ENCODE measurements around the gene PDE4C. TPM values are rescaled to one million over a fixed set of nuclear protein-coding genes. Genes with fewer than 3 reads are reported as not detected.

PDE4C gene
- total RNA-seq, 1 experiment from 2014 or later, result 0.90 TPM

GRCh38 chr19:18232540-18233223, 6.4 kb upstream of the PDE4C start:
- intact Hi-C loops (cut with micrococcal nuclease; ENCODE audit: unreplicated experiment), result no loop called here
- H3K27ac Mint-ChIP-seq (ENCODE audit: unreplicated experiment), result no peak overlapping the region
- peak; percentile 30 for DNase-seq
- no TSS peak for BruUV-seq (replicated peaks)
- H3K4me1 Mint-ChIP-seq (ENCODE audit: low read depth, unreplicated experiment), result peaks cover 14% of the 10 kb centered on the region
- no peak overlapping the region for H3K4me3 Mint-ChIP-seq (ENCODE audit: low read depth, unreplicated experiment)
- H3K36me3 Mint-ChIP-seq (ENCODE audit: insufficient read depth, unreplicated experiment), result peaks cover 14% of the 10 kb centered on the region
- CTCF ChIA-PET, result interaction anchor here (0.5 to 1.1 kb wide), 3 partner anchors 8 to 24 kb away, joined by 3 to 10 read pairs (median 3); no protein-coding TSS in a partner anchor
- peaks cover 68% of the 10 kb centered on the region for H3K27me3 Mint-ChIP-seq (ENCODE audit: unreplicated experiment)
- H3K9me3 Mint-ChIP-seq (ENCODE audit: low read depth, unreplicated experiment), result no peaks in the 10 kb centered on the region
- TF ChIP-seq CTCF (IDR thresholded peaks at IDR 0.05; ENCODE audit: unreplicated experiment), result no peak

- CTCF ChIA-PET, result interaction anchor here (0.5 to 1.1 kb wide), 5 partner anchors 23 to 284 kb away, joined by 3 to 8 read pairs (median 5); partner anchors contain the start of genes IQCN and RAB3A
- peaks cover 73% of the 10 kb centered on the region for H3K27me3 Mint-ChIP-seq (ENCODE audit: unreplicated experiment)
- BruUV-seq (replicated peaks), result no TSS peak
- DNase-seq, result no peak
- no peaks in the 10 kb centered on the region for H3K9me3 Mint-ChIP-seq (ENCODE audit: low read depth, unreplicated experiment)
- intact Hi-C loops (cut with micrococcal nuclease; ENCODE audit: unreplicated experiment), result no loop called here
- no peak for TF ChIP-seq CTCF (IDR thresholded peaks at IDR 0.05; ENCODE audit: unreplicated experiment)
- H3K36me3 Mint-ChIP-seq (ENCODE audit: insufficient read depth, unreplicated experiment), result peaks cover 14% of the 10 kb centered on the region
- H3K4me3 Mint-ChIP-seq (ENCODE audit: low read depth, unreplicated experiment), result no peak overlapping the region
- peaks cover 14% of the 10 kb centered on the region for H3K4me1 Mint-ChIP-seq (ENCODE audit: low read depth, unreplicated experiment)
- H3K27ac Mint-ChIP-seq (ENCODE audit: unreplicated experiment), result no peak overlapping the region
Observed at GRCh38 chr19:18231775-18232174, 5.5 kb upstream of the PDE4C start.

- peak overlapping the region; percentile 60 for H3K27ac Mint-ChIP-seq (ENCODE audit: unreplicated experiment)
- H3K4me1 Mint-ChIP-seq (ENCODE audit: low read depth, unreplicated experiment), result peaks cover 14% of the 10 kb centered on the region
- CTCF ChIA-PET, result interaction anchor here (0.5 to 1.1 kb wide), 5 partner anchors 23 to 284 kb away, joined by 3 to 8 read pairs (median 5); partner anchors contain the start of genes IQCN and RAB3A
- peaks cover 73% of the 10 kb centered on the region for H3K27me3 Mint-ChIP-seq (ENCODE audit: unreplicated experiment)
- peak; percentile 54 for DNase-seq
- intact Hi-C loops (cut with micrococcal nuclease; ENCODE audit: unreplicated experiment), result no loop called here
- peaks cover 14% of the 10 kb centered on the region for H3K36me3 Mint-ChIP-seq (ENCODE audit: insufficient read depth, unreplicated experiment)
- no peak for TF ChIP-seq CTCF (IDR thresholded peaks at IDR 0.05; ENCODE audit: unreplicated experiment)
- no TSS peak for BruUV-seq (replicated peaks)
- no peaks in the 10 kb centered on the region for H3K9me3 Mint-ChIP-seq (ENCODE audit: low read depth, unreplicated experiment)
- H3K4me3 Mint-ChIP-seq (ENCODE audit: low read depth, unreplicated experiment), result no peak overlapping the region
Observed at GRCh38 chr19:18230941-18231734, 4.9 kb upstream of the PDE4C start.

GRCh38 chr19:18229915-18230314, 3.7 kb upstream of the PDE4C start:
- Mint-ChIP-seq H3K9me3 (ENCODE audit: low read depth, unreplicated experiment) (no peaks in the 10 kb centered on the region), H3K4me3 (ENCODE audit: low read depth, unreplicated experiment) (no peak overlapping the region), H3K36me3 (ENCODE audit: insufficient read depth, unreplicated experiment) (peaks cover 15% of the 10 kb centered on the region), H3K27me3 (ENCODE audit: unreplicated experiment) (peaks cover 73% of the 10 kb centered on the region), H3K27ac (ENCODE audit: unreplicated experiment) (no peak overlapping the region), H3K4me1 (ENCODE audit: low read depth, unreplicated experiment) (peaks cover 14% of the 10 kb centered on the region)
- no TSS peak for BruUV-seq (replicated peaks)
- CTCF ChIA-PET, result no interaction called here
- intact Hi-C loops (cut with micrococcal nuclease; ENCODE audit: unreplicated experiment), result no loop called here
- no peak for DNase-seq
- no peak for TF ChIP-seq CTCF (IDR thresholded peaks at IDR 0.05; ENCODE audit: unreplicated experiment)

Measured in Calu3 (cell line).